Measurements from ENCODE around the gene DOCK10.
"Not testable (repeated sequence)": the region's sequence is repeated elsewhere in the genome, so short reads cannot be mapped to it uniquely, and the experiment has no call there.

DOCK10 gene

GRCh38 chr2:224973112-224974016 lies 68.9 kb downstream of the DOCK10 start:
- DNase-seq: no peak

- no peak for DNase-seq
These were observed 71.1 kb downstream of the DOCK10 start for GRCh38 chr2:224971214-224971613.

- no peak for DNase-seq
These were observed 72.0 kb downstream of the DOCK10 start for GRCh38 chr2:224970311-224970710.

GRCh38 chr2:224969633-224970260 lies 72.5 kb downstream of the DOCK10 start:
- no peak for DNase-seq

GRCh38 chr2:224969095-224969494 lies 73.2 kb downstream of the DOCK10 start:
- no peak for DNase-seq

- DNase-seq: no peak
These were observed 74.2 kb downstream of the DOCK10 start for GRCh38 chr2:224968051-224968450.

- no peak for DNase-seq
These were observed 75.7 kb downstream of the DOCK10 start for GRCh38 chr2:224966613-224967012.

- DNase-seq: no peak
These were observed 82.7 kb downstream of the DOCK10 start for GRCh38 chr2:224959556-224959955.

- DNase-seq: no peak
These were observed 83.4 kb downstream of the DOCK10 start for GRCh38 chr2:224958873-224959272.

GRCh38 chr2:224958462-224958857 lies 83.8 kb downstream of the DOCK10 start:
- DNase-seq: no peak

- no peak for DNase-seq
These were observed 84.5 kb downstream of the DOCK10 start for GRCh38 chr2:224957540-224958461.

- no peak for DNase-seq
These were observed 85.6 kb downstream of the DOCK10 start for GRCh38 chr2:224956706-224957105.

- DNase-seq: no peak
These were observed 87.3 kb downstream of the DOCK10 start for GRCh38 chr2:224954980-224955379.

GRCh38 chr2:224952936-224953657 lies 89.2 kb downstream of the DOCK10 start:
- DNase-seq: no peak

GRCh38 chr2:224951723-224952481 lies 90.4 kb downstream of the DOCK10 start:
- no peak for DNase-seq

- DNase-seq: no peak
These were observed 93.4 kb downstream of the DOCK10 start for GRCh38 chr2:224948859-224949258.

- DNase-seq: no peak
These were observed 94.3 kb downstream of the DOCK10 start for GRCh38 chr2:224948005-224948404.

- DNase-seq: no peak
These were observed 94.7 kb downstream of the DOCK10 start for GRCh38 chr2:224947566-224947965.

GRCh38 chr2:224946895-224947294 lies 95.4 kb downstream of the DOCK10 start:
- DNase-seq: no peak

- DNase-seq: no peak
These were observed 97.3 kb downstream of the DOCK10 start for GRCh38 chr2:224944707-224945547.

GRCh38 chr2:224943601-224944041 lies 98.6 kb downstream of the DOCK10 start:
- not testable (repeated sequence) for DNase-seq
